Measurements from ENCODE around the gene CTDSPL2.

DNA sequence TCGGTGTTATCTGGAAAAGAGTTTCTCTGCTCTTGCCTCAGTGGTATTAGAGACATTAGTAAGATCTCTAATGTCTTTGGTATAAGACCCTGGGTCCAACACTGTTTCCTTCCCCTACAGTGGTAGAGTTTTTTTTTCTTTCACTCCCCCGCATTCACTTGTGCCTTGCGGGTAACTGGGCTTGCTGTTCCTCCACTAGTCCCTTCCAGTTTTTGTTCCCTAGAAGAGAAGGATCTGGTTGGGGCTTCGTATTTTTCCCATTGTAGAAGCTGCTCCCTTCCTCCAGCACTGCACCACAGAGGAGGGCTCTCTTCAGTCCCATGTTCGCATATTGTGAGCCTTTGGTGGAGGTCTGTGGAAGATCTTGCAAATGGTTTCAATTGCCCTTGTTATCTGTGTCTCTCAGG lies 13.7 kb downstream of the CTDSPL2 start:
- TF ChIP-seq, protein P1, sequence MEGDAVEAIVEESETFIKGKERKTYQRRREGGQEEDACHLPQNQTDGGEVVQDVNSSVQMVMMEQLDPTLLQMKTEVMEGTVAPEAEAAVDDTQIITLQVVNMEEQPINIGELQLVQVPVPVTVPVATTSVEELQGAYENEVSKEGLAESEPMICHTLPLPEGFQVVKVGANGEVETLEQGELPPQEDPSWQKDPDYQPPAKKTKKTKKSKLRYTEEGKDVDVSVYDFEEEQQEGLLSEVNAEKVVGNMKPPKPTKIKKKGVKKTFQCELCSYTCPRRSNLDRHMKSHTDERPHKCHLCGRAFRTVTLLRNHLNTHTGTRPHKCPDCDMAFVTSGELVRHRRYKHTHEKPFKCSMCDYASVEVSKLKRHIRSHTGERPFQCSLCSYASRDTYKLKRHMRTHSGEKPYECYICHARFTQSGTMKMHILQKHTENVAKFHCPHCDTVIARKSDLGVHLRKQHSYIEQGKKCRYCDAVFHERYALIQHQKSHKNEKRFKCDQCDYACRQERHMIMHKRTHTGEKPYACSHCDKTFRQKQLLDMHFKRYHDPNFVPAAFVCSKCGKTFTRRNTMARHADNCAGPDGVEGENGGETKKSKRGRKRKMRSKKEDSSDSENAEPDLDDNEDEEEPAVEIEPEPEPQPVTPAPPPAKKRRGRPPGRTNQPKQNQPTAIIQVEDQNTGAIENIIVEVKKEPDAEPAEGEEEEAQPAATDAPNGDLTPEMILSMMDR (IDR thresholded peaks at IDR 0.05): no peak
- TF ChIP-seq PHF8 (IDR thresholded peaks at IDR 0.05; ENCODE audit: borderline replicate concordance, low read depth) (no peak), NR3C1 (IDR thresholded peaks at IDR 0.05) (no peak), RAD21 (conservative IDR thresholded peaks at IDR 0.05 in 1 of 2, IDR thresholded peaks at IDR 0.05 in 1 of 2) (no peak), ZFP36 (IDR thresholded peaks at IDR 0.05; ENCODE audit: borderline replicate concordance, partially characterized antibody) (no peak)
